ENCODE measurements around the gene SGK1. TPM values are rescaled to one million over a fixed set of nuclear protein-coding genes. Genes with fewer than 3 reads are reported as not detected.

The SGK1 gene
- total RNA-seq, 1 experiment from 2014 or later = 7.8 TPM

DNA sequence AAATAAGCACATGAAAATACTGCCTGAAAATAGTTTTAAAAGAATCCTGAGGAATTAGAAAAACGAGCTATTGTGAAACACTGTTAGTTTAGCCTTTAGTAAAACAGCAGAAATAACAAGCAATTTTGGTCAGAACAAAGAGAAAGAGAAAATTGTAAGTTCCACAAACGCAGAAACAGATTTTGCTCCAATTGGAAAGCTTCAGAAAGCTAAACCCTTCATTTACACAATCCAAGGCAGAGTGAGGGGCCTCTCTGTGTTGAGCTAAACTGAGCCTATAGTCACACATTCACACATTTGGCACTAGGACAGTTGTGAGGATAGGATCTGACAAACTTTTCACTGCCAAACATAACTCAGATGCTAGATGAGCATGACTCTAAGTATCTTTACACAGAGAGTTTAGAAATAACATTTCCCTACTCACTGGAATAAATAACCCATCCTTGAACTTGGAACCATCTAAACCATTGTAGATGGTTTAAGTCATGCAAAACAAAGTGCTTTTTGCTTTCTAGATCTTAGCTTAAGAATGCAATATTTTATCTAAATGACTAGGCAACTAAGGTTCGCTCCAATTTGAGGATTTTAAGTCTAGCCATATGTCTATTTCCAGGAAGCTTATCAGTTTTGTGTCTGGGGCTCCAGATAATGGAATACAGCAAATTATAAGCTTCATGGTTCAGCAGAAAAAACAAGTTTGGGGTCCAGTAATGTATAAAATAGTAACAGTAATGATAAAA lies 122.6 kb downstream of the SGK1 start:
- H2AFZ ChIP-seq (ENCODE audit: low read length) = no peak overlapping the region
- H3K14ac ChIP-seq (ENCODE audit: insufficient read depth, low read length) = no peak overlapping the region
- H3K4ac ChIP-seq (ENCODE audit: low read depth, low read length) = no peak overlapping the region
- H3T11ph ChIP-seq (ENCODE audit: low read length) = no peak overlapping the region
- H3K36me3 Mint-ChIP-seq (ENCODE audit: insufficient read depth in 1 of 3, low read depth in 3 of 3) = no peaks in the 10 kb centered on the region
- H3K27me3 Mint-ChIP-seq (ENCODE audit: low read depth) = no peaks in the 10 kb centered on the region
- H2BK20ac ChIP-seq (ENCODE audit: low read depth, low read length, poor library complexity, severe bottlenecking) = no peak overlapping the region
- TF ChIP-seq, protein P1, sequence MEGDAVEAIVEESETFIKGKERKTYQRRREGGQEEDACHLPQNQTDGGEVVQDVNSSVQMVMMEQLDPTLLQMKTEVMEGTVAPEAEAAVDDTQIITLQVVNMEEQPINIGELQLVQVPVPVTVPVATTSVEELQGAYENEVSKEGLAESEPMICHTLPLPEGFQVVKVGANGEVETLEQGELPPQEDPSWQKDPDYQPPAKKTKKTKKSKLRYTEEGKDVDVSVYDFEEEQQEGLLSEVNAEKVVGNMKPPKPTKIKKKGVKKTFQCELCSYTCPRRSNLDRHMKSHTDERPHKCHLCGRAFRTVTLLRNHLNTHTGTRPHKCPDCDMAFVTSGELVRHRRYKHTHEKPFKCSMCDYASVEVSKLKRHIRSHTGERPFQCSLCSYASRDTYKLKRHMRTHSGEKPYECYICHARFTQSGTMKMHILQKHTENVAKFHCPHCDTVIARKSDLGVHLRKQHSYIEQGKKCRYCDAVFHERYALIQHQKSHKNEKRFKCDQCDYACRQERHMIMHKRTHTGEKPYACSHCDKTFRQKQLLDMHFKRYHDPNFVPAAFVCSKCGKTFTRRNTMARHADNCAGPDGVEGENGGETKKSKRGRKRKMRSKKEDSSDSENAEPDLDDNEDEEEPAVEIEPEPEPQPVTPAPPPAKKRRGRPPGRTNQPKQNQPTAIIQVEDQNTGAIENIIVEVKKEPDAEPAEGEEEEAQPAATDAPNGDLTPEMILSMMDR (conservative IDR thresholded peaks at IDR 0.05) = no peak
- H3K23me2 ChIP-seq (ENCODE audit: insufficient read length, low read depth, low read length, poor library complexity, severe bottlenecking) = no peaks in the 10 kb centered on the region
- H3K4me1 ChIP-seq (ENCODE audit: insufficient read depth, low read length) = 0 out of 2 replicates have a peak, but pooled peaks cover 2% of the 10 kb centered on the region
- H3K4me3 Mint-ChIP-seq = no peak overlapping the region
- no peaks in the 10 kb centered on the region for H3K9me3 Mint-ChIP-seq
- no peaks in the 10 kb centered on the region for H3K79me2 ChIP-seq (ENCODE audit: insufficient read depth, low read length)
- no peak overlapping the region for H3K4me2 ChIP-seq (ENCODE audit: insufficient read depth, insufficient read length, low read length)
- H3K23ac ChIP-seq (ENCODE audit: insufficient read length, low read depth, low read length) = no peak overlapping the region
- no peaks in the 10 kb centered on the region for H3K79me1 ChIP-seq (ENCODE audit: insufficient read depth, low read depth, low read length, poor library complexity, severe bottlenecking)
- WGBS (ENCODE audit: extremely low coverage, insufficient read length, low lambda C conversion rate) = no CpG with 5 or more reads among the region's 3 CpGs
- H3K9ac ChIP-seq (ENCODE audit: extremely low read depth, insufficient read length, low read length) = no peak overlapping the region
- no peak overlapping the region for H2BK15ac ChIP-seq (ENCODE audit: low read depth, low read length)
- H3K27ac ChIP-seq (ENCODE audit: insufficient read length, low read depth, low read length) = no peak overlapping the region
- H3K18ac ChIP-seq (ENCODE audit: insufficient read length, low read depth, low read length) = no peak overlapping the region
- H3K4me1 Mint-ChIP-seq = peaks cover 23% of the 10 kb centered on the region in 2 experiments
- H4K8ac ChIP-seq (replicated peaks; ENCODE audit: insufficient read length, low read depth, low read length) = no peak overlapping the region
- H3K9me3 ChIP-seq (ENCODE audit: control insufficient read depth, low read depth, low read length) = no peaks in the 10 kb centered on the region
- H3K27me3 ChIP-seq (ENCODE audit: insufficient read depth, low read length) = no peaks in the 10 kb centered on the region
- H3K27ac Mint-ChIP-seq = no peak overlapping the region
- no peak overlapping the region for H2BK12ac ChIP-seq (ENCODE audit: insufficient read length, low read depth, low read length)
- DNase-seq = no peak
- H2AK5ac ChIP-seq (ENCODE audit: insufficient read length, low read length) = no peak overlapping the region
- no peak overlapping the region for H2BK5ac ChIP-seq (ENCODE audit: insufficient read length, low read length)
- no peaks in the 10 kb centered on the region for H4K20me1 ChIP-seq (ENCODE audit: control insufficient read depth, insufficient read depth, insufficient read length)
- no peak overlapping the region for H2BK120ac ChIP-seq (ENCODE audit: low read depth, low read length, poor library complexity, severe bottlenecking)
- H3K56ac ChIP-seq (ENCODE audit: insufficient read length, low read depth, low read length) = no peak overlapping the region
- H4K91ac ChIP-seq (ENCODE audit: insufficient read length, low read depth, low read length) = no peak overlapping the region
- no peak overlapping the region for H4K5ac ChIP-seq (ENCODE audit: insufficient read length, low read depth, low read length)
